HL-60/S4 (cell line): Measurements from ENCODE around the gene TOMM20L.

Source experiments
- in situ Hi-C: fragments of 300-500 bp; cut with MboI; formaldehyde crosslinking; loops from 2 replicates; pipeline ENCODE4 v1.14.3; 2022; ENCODE audit warnings: low sequenced_read_pairs

TOMM20L gene

GRCh38 chr14:58426670-58427280 lies 31.0 kb downstream of the TOMM20L start:
- in situ Hi-C loops: no loop called here

DNA sequence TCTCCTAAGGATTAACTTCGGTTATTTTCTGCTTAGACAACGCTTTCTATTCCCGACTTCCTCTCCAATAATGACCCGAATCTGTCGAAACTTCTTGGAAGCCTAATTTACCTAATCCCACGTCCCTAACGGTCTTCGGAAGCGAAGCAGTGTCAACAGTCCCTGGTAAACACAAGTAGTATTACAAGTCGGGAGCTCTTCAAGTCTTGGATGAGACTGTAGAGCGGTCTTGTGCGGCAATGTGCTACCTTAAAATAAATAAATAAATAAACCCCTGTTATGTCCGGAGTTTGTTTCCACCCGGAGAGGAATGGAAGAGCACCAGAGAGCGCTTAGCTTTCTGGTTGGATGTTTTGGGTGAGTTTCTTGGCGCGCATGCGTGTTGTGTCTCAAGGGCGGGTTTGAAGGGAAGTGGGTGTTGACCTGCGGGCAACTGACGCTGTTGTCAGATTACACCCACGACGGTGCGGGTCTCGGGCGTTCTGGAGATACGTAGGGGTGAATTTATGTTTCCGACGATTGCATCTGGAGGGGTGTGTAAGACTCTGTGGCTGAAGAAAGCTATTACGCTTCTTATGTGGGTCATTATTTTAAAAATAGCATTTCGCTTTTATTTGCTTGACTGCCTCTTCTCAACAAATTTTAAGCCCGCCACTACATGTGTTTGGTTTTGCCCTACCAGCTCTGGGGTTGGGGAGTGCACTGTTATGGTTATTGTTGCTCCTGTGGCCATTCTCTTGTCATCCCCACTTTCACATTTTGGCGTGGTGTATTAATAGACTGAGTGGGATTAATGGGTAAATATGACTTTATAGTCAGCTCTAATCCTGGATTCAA lies 31.8 kb downstream of the TOMM20L start, which contains the start of the genes KIAA0586 and TIMM9:
Gene KIAA0586, plus strand, starts transcription at position 439 of the 837 bp plus-strand sequence. CDS start 546 bp downstream, outside the sequence.
Gene TIMM9, minus strand, starts transcription at position 251 of the 837 bp plus-strand sequence. CDS start 15,586 bp downstream, outside the sequence.
- in situ Hi-C loops: no loop called here

DNA sequence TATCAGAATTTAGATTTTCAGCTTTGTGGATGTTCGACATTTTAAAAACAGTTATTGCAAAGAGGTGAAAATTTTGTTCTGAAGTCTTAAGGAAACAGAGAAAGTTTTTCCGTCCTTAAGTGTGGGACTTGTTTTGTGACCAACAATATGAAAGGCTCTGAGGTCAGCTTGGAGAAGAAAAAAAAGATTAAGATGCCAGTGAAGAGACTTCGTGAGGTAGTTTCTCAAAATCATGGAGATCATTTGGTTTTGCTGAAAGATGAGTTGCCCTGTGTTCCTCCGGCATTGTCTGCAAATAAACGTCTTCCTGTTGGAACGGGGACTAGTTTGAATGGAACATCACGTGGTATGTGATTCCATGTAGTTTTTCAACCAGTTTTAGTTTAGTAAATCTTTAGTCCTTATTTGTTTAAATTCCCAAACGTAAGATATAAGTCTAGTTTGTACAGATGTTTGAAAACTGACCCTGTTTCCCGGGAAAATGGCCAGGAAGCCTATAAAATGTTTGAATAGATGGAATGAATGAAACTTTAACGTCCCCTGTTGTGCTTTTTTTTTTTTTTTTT lies 32.5 kb downstream of the TOMM20L start:
- in situ Hi-C loops: no loop called here

GRCh38 chr14:58430156-58430555 lies 34.4 kb downstream of the TOMM20L start:
- in situ Hi-C loops: no loop called here

GRCh38 chr14:58439476-58439875 lies 43.7 kb downstream of the TOMM20L start:
- in situ Hi-C loops: no loop called here

- in situ Hi-C loops: no loop called here
Measured at GRCh38 chr14:58444627-58445026, 48.9 kb downstream of the TOMM20L start.

- in situ Hi-C loops: no loop called here
Measured at GRCh38 chr14:58455593-58456265, 60.0 kb downstream of the TOMM20L start.
